Right ventricle myocardium inferior (tissue), 1 donor: ENCODE results near the gene SLC16A11. TPM values are rescaled to one million over a fixed set of nuclear protein-coding genes. Genes with fewer than 3 reads are reported as not detected.
"Not testable (repeated sequence)": the region's sequence is repeated elsewhere in the genome, so short reads cannot be mapped to it uniquely, and the experiment has no call there.

Experiments
- ATAC-seq: fragments of 200-7000 bp; cut with Tn5 transposase; one replicate; pipeline ENCODE4 v1.9.1; 2020; ENCODE audit warnings: mild to moderate bottlenecking, moderate library complexity
- DNase-seq: peaks from one replicate; pipeline ENCODE4 v3.0.0; 2021; ENCODE audit errors: missing footprints
- intact Hi-C: fragments of 100-400 bp; cut with DNase I; formaldehyde crosslinking; loops from one replicate; pipeline ENCODE4 v1.11.0; 2022
- total RNA-seq: library from RNA; stranded (reverse); fragmentation: NEBNext Ultra II Directional; extraction: Animal tissue kit (Norgen Biotek cat#: 25700); gene quantifications from one replicate; pipeline ENCODE4 v1.2.1, GENCODE V29; 2021
- donor health status: DM: no; HTN: yes; CAD: no; lungs with severe emphysema.

SLC16A11 gene
- total RNA-seq, 1 donor from 2014 or later = 0.78 TPM

DNA sequence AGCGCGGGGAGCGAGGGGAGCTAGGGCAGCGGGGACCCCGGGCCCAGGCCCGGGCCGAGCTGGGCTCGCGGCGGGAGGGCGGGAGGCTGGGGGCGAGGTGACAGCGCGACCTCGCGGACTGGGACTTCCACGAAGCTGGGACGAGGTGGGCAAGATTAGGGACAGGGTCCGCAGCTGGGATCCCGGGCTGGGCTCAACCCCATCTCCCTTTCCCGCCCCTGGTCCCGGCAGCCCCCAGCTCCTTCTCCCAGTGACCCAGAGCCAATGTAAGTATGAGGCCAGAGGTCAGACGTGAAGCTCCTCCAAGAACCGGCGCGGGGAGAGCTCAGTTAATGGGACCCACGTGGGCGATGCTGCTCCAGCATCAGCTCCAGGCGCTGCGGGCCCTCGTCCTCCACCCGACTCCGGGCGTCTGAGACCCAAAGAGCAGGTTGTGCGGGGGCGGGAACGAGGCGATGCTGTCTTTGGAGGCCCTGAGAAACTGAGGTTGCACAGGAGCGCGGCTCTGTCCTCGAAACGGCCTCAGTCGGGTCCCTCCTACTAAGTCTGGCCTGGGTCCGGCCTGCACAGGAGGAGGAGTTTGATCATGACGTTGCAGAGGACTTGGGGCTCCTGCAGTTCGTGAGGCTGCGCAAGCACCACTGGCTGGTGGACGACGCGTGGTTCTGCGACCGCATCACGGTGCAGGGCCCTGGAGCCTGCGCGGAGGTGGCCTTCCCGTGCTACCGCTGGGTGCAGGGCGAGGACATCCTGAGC lies 47.5 kb downstream of the SLC16A11 start:
- no peak for DNase-seq
- intact Hi-C loops = no loop called here
- ATAC-seq = no peak

DNA sequence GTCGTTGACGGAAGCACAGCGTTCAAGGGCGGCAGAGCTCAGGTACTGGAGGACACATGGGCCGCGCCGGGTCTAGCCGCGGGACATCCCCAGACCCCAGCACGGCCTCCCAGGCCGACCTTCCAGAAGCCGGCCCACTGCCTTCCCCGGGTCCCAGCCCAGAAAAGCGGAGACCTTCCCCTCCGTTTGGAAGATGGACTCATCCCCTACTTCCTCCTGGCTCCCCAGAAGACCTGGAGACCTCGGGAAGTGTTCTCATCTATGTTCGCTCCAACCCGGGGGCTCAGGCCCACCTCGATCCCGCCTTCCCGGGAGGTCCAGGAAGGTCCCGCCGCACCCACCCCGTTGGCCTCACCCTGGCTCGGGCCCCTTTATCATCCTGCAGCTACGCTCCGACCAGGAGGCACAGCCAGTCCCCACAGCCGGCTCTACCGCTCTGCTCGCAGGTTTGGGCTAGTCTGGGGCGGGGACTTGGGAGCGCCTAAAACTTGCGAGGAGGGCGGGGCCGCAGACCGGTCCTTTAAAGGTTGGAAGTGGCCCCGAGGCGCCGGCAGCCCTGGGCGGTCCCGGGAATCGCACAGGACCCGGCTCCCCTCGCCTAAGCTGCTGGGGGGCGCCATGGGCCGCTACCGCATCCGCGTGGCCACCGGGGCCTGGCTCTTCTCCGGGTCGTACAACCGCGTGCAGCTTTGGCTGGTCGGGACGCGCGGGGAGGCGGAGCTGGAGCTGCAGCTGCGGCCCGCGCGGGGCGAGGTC lies 48.2 kb downstream of the SLC16A11 start, which contains the start of gene ALOX12:
Gene ALOX12, plus strand, starts transcription at position 550 of the 756 bp plus-strand sequence. Its CDS starts 69 bp downstream, at position 619.
- DNase-seq (no peak), ATAC-seq (peak; percentile 66)
- intact Hi-C loops = no loop called here

DNA sequence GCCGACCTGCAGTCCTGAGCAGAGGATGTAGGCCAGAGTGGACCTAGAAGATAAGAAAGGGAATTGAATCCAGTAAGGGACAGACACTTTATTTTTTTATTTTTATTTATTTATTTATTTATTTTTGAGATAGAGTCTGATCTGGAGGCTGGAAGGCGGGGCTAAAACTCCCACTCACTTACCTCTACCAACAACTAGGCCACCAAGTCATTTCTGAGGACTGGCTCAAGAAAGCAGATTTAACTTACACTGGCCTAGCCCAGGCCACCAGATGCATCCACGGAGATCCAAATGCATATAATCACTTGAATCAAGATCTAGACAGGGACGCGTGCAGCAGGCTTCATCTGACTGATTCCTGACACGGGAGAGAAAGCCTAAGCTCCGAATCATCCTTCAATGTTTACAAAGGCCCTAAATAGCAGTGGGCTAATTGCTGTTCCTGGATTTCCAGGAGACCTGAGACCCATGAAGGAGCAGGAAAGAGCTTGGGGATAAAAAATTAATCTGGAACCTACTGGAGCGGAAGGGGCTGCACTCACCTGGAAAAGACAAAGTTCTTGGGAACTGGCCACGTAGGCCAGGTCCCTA lies 49.1 kb downstream of the SLC16A11 start:
- DNase-seq (no peak), ATAC-seq (no peak)
- intact Hi-C loops = no loop called here

DNA sequence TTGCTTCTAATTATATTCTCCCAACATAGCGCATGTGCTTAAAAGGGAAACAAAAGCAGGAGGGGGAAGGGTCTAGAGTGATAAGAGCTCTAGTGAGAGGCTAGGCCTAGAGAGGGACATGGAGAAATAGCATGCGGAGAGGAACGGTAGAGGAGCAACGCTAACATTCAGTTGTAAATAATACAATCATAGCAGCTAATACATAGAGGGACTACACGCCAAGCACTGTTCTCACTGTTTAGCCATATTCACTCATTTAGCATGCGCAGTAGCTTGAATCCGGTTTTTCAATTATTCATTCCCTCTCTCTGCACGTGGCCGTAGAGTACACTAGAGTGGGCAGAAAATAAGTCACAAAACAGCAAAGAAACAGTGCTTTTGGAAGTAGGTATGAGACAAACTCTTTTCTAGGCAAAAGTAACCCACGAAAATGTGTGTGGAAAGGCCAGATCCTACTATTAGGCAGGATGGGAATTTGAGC lies 49.7 kb downstream of the SLC16A11 start:
- intact Hi-C loops = no loop called here
- no peak for DNase-seq
- ATAC-seq = no peak

DNA sequence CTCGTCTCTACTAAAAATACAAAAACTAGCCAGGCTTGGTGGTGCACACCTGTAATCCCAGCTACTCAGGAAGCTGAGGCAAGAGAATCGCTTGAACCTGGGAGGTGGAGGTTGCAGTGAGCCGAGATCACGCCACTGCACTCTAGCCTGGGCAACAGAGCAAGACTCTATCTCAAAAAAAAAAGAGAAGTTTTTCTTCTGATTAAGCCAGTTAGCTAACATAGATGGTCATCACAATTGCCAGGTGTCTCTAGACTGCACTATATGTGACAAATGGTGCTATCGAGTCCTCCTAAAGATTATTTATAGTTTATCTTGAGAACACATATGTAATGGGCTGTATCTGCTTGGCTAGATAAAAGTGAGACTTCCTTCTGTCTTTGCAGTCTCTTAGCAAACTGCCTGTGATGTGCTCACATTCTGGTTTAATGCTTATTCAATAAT lies 50.3 kb downstream of the SLC16A11 start:
- ATAC-seq, intact Hi-C loops, DNase-seq: not testable (repeated sequence)

Other genes with a start within 250 kb of the SLC16A11 start
- gene TEKT1, start 212.4 kb downstream of the SLC16A11 start, total RNA-seq = not detected
- 0.11 TPM for gene ALOX12, start 48.0 kb downstream of the SLC16A11 start, total RNA-seq
- 177 TPM for gene RNASEK, start 31.5 kb downstream of the SLC16A11 start, total RNA-seq
- 14.0 TPM for gene BCL6B, start 21.0 kb downstream of the SLC16A11 start, total RNA-seq
- 1.8 TPM for gene SLC16A13, start 8.1 kb downstream of the SLC16A11 start, total RNA-seq
- gene CLEC10A, start 36.2 kb upstream of the SLC16A11 start, total RNA-seq = 5.4 TPM
- gene ASGR2, start 70.7 kb upstream of the SLC16A11 start, total RNA-seq = 0.46 TPM
- gene ASGR1, start 135.3 kb upstream of the SLC16A11 start, total RNA-seq = 0.43 TPM
- gene DLG4, start 175.7 kb upstream of the SLC16A11 start, total RNA-seq = 20.6 TPM
- 2,192 TPM for gene ACADVL, start 175.8 kb upstream of the SLC16A11 start, total RNA-seq
- gene DVL2, start 190.4 kb upstream of the SLC16A11 start, total RNA-seq = 20.0 TPM
- 23.3 TPM for gene PHF23, start 195.4 kb upstream of the SLC16A11 start, total RNA-seq
- gene GABARAP, start 198.4 kb upstream of the SLC16A11 start, total RNA-seq = 444 TPM
- gene CTDNEP1, start 207.6 kb upstream of the SLC16A11 start, total RNA-seq = 114 TPM
- gene ELP5, start 208.1 kb upstream of the SLC16A11 start, total RNA-seq = 72.7 TPM
- gene CLDN7, start 218.4 kb upstream of the SLC16A11 start, total RNA-seq = 1.2 TPM
- gene SLC2A4, start 237.6 kb upstream of the SLC16A11 start, total RNA-seq = 119 TPM